A549 (cell line): ENCODE data around the gene CLDN11. TPM values are rescaled to one million over a fixed set of nuclear protein-coding genes. Genes with fewer than 3 reads are reported as not detected.

ENCODE experiments used
- ATAC-seq, 2 experiments: fragments of 200-7000 bp in 1 of 2; fragments of >200 bp in 1 of 2; cut with Nextera tagmentation in 1 of 2; cut with Tn5 transposase in 1 of 2; 3 replicates each; pipeline versions ENCODE4 v1.8.0 to v1.9.1; 2018 to 2020; ENCODE audit warnings: mild to moderate bottlenecking in 1 of 2, moderate library complexity in 1 of 2
- CTCF ChIA-PET: fragments of 300-600 bp; sonication (Branson Sonifier 250); formaldehyde crosslinking; extraction: SDS; loops from one replicate; lab custom pipeline; 2021; ENCODE audit warnings: antibody characterized with exemption, inconsistent platforms; lab: Yijun Ruan, JAX
- POLR2A ChIA-PET: fragments of 350-600 bp; formaldehyde crosslinking; extraction: SDS; loops from one replicate; lab custom pipeline; 2021; ENCODE audit warnings: antibody characterized with exemption, inconsistent platforms; lab: Yijun Ruan, JAX
- DNase-seq, 2 experiments: peaks; one replicate each; pipeline versions ENCODE4 v3.0.0 to v3.0.0-alpha.2; 2011 to 2016; ENCODE audit warnings: low read depth in 1 of 2, low spot score in 1 of 2
- FAIRE-seq: peaks from 2 replicates; lab custom pipeline; 2011; peaks lifted over from hg19 to GRCh38; lab: Jason Lieb, UNC
- H3K27ac ChIP-seq, 2 experiments: fragments of >200 bp; sonication (Bioruptor Twin); formaldehyde crosslinking; 3 replicates each; pipeline ENCODE4 v1.5.1; 2016 to 2017
- H3K4me1 ChIP-seq: fragments of >200 bp; sonication (Bioruptor Twin); formaldehyde crosslinking; 3 replicates; pipeline ENCODE4 v1.6.1; 2016
- H3K4me2 ChIP-seq: fragments of >200 bp; sonication (Bioruptor Twin); formaldehyde crosslinking; 3 replicates; pipeline ENCODE4 v1.6.1; 2016
- H3K4me3 ChIP-seq: fragments of >200 bp; sonication (Bioruptor Twin); formaldehyde crosslinking; 3 replicates; pipeline ENCODE4 v1.5.1; 2016
- H3K9me3 ChIP-seq: fragments of >200 bp; sonication (Bioruptor Twin); formaldehyde crosslinking; 3 replicates; pipeline ENCODE4 v1.6.1; 2016
- ATOH8 ChIP-seq: fragments of 250-450 bp; sonication (Bioruptor Pico); IDR thresholded peaks from 2 replicates; pipeline ENCODE4 v1.5.0; 2020; ENCODE audit warnings: low read depth, mild to moderate bottlenecking, moderate library complexity
- BCL3 ChIP-seq: fragments of >200 bp; sonication (Bioruptor Twin); formaldehyde crosslinking; IDR thresholded peaks from 3 replicates; pipeline ENCODE4 v1.6.1; 2016
- BHLHE40 ChIP-seq: IDR thresholded peaks from 2 replicates; pipeline ENCODE4 v1.6.1; 2012; ENCODE audit warnings: low read depth, low read length, inconsistent platforms
- CBX2 ChIP-seq: fragments of 200-600 bp; sonication (generic); IDR thresholded peaks from 2 replicates; pipeline ENCODE4 v1.6.1; 2016; ENCODE audit warnings: low read depth, mild to moderate bottlenecking, borderline replicate concordance
- CHD2 ChIP-seq: fragments of 150-350 bp; IDR thresholded peaks from 2 replicates; pipeline ENCODE4 v1.6.1; 2014; ENCODE audit warnings: low read length; ENCODE audit not compliant: partially characterized antibody
- CHD4 ChIP-seq: fragments of 200-600 bp; sonication (generic); IDR thresholded peaks from 2 replicates; pipeline ENCODE4 v1.6.1; 2016; ENCODE audit warnings: antibody characterized with exemption, mild to moderate bottlenecking, borderline replicate concordance
- EP300 ChIP-seq, 2 experiments: fragments of >200 bp; sonication (Bioruptor Twin); formaldehyde crosslinking; IDR thresholded peaks; 2 replicates in 1 of 2; 3 replicates in 1 of 2; pipeline ENCODE4 v1.6.1; 2016 to 2017
- FOSB ChIP-seq: fragments of 250-450 bp; sonication (Bioruptor Pico); IDR thresholded peaks from 2 replicates; pipeline ENCODE4 v1.5.0; 2020; ENCODE audit warnings: mild to moderate bottlenecking, moderate library complexity
- GATA3 ChIP-seq: IDR thresholded peaks from 2 replicates; pipeline ENCODE4 v1.6.1; 2012; ENCODE audit warnings: borderline replicate concordance
- HES2 ChIP-seq: fragments of >200 bp; sonication (Bioruptor Twin); formaldehyde crosslinking; IDR thresholded peaks from 2 replicates; pipeline ENCODE4 v1.6.1; 2016
- JUN ChIP-seq, 2 experiments: fragments of >200 bp; sonication (Bioruptor Twin); formaldehyde crosslinking; IDR thresholded peaks; 2 replicates in 1 of 2; 3 replicates in 1 of 2; pipeline ENCODE4 v1.6.1; 2016 to 2017
- JUNB ChIP-seq: fragments of >200 bp; sonication (Bioruptor Twin); formaldehyde crosslinking; IDR thresholded peaks from 2 replicates; pipeline ENCODE4 v1.6.1; 2016
- NPAS2 ChIP-seq: fragments of 250-450 bp; sonication (Bioruptor Pico); IDR thresholded peaks from 2 replicates; pipeline ENCODE4 v1.8.0; 2022; ENCODE audit warnings: mild to moderate bottlenecking, moderate library complexity, borderline replicate concordance
- NR3C1 ChIP-seq: fragments of >200 bp; sonication (Bioruptor Twin); formaldehyde crosslinking; IDR thresholded peaks from 3 replicates; pipeline ENCODE4 v1.6.1; 2017
- PBX3 ChIP-seq: IDR thresholded peaks from 2 replicates; pipeline ENCODE4 v1.6.1; 2012
- POLR2AphosphoS2 ChIP-seq: conservative IDR thresholded peaks from 2 replicates; pipeline ENCODE4 v1.6.1; 2012; ENCODE audit warnings: low read length, improper control_type of control experiment, inconsistent platforms
- RAD21 ChIP-seq, 2 experiments: fragments of >200 bp in 1 of 2; sonication (Bioruptor Twin) in 1 of 2; formaldehyde crosslinking in 1 of 2; IDR thresholded peaks in 1 of 2; conservative IDR thresholded peaks in 1 of 2; 2 replicates in 1 of 2; 3 replicates in 1 of 2; pipeline ENCODE4 v1.6.1; 2012 to 2018; ENCODE audit warnings: inconsistent platforms in 1 of 2
- RNF2 ChIP-seq: fragments of 200-600 bp; sonication (generic); IDR thresholded peaks from 2 replicates; pipeline ENCODE4 v1.6.1; 2016; ENCODE audit warnings: low read depth, mild to moderate bottlenecking, antibody characterized with exemption, moderate library complexity, borderline replicate concordance
- TFCP2L1 ChIP-seq: fragments of 250-450 bp; sonication (Bioruptor Pico); IDR thresholded peaks from 2 replicates; pipeline ENCODE4 v1.5.0; 2021; ENCODE audit warnings: mild to moderate bottlenecking
- USF2 ChIP-seq: fragments of 450-650 bp; IDR thresholded peaks from 2 replicates; pipeline ENCODE4 v1.6.1; 2014; ENCODE audit warnings: antibody characterized with exemption
- ZC3H11A ChIP-seq: fragments of 450-650 bp; IDR thresholded peaks from 2 replicates; pipeline ENCODE4 v1.6.1; 2014; ENCODE audit warnings: antibody characterized with exemption, mild to moderate bottlenecking
- ZFP36 ChIP-seq: fragments of 450-650 bp; IDR thresholded peaks from 2 replicates; pipeline ENCODE4 v1.6.1; 2014; ENCODE audit warnings: borderline replicate concordance; ENCODE audit not compliant: partially characterized antibody
- ZNF302 ChIP-seq: fragments of 250-450 bp; sonication (Bioruptor Pico); IDR thresholded peaks from 2 replicates; pipeline ENCODE4 v1.9.0; 2021; ENCODE audit warnings: inconsistent platforms, mild to moderate bottlenecking, moderate library complexity
- ZSCAN20 ChIP-seq: fragments of 250-450 bp; sonication (Bioruptor Pico); IDR thresholded peaks from 2 replicates; pipeline ENCODE4 v1.8.0; 2022; ENCODE audit warnings: mild to moderate bottlenecking, moderate library complexity
- WGBS: methylation state at CpG from one replicate; pipeline ENCODE4 v1.1.6; 2017; ENCODE audit errors: missing lambda C conversion rate; 5-methylcytosine and 5-hydroxymethylcytosine counted together
- polyA plus RNA-seq, 4 experiments: library from polyadenylated mRNA; depleted of rRNA in 3 of 4; stranded (reverse); fragments of >200 nt; fragmentation: RNase III in 1 of 4; extraction: RNeasy Plus Mini Kit Qiagen cat#74134 plus additional on column Dnase treatment in 1 of 4; gene quantifications; 2 replicates in 3 of 4; 3 replicates in 1 of 4; pipeline ENCODE4 v1.2.3, GENCODE V29; 2011 to 2017

CLDN11 gene
- polyA plus RNA-seq, 2 of the 4 experiments (the other 2 are of a cell fraction): 0.44 to 0.56 TPM

- DNase-seq: no peak
- Histone ChIP-seq H3K4me1 (peaks cover 20% of the 10 kb centered on the region; the same call in 2 of the 3 replicates), H3K4me2 (no peak overlapping the region), H3K4me3 (no peak overlapping the region), H3K9me3 (no peaks in the 10 kb centered on the region), H3K27ac (no peak overlapping the region)
- ATAC-seq: no peak
- CTCF ChIA-PET: interaction anchor here (1.0 to 1.4 kb wide), 2 partner anchors 347 to 348 kb away, joined by 3 to 4 read pairs; no protein-coding TSS in a partner anchor
- no peak for FAIRE-seq
- TF ChIP-seq ZFP36: no peak
- no peak for TF ChIP-seq ZNF302
- TF ChIP-seq NR3C1: no peak
- TF ChIP-seq RAD21 (conservative IDR thresholded peaks at IDR 0.05 in 1 of 2, IDR thresholded peaks at IDR 0.05 in 1 of 2): no peak
- no peak for TF ChIP-seq RNF2
- TF ChIP-seq HES2: no peak
- no peak for TF ChIP-seq JUN (IDR thresholded peaks at IDR 0.05)
- TF ChIP-seq CHD4: no peak
- no peak for TF ChIP-seq POLR2AphosphoS2
- no peak for TF ChIP-seq NPAS2 (CRISPR knock-in tag)
- TF ChIP-seq FOSB: no peak
- TF ChIP-seq ATOH8: no peak
- TF ChIP-seq TFCP2L1 (CRISPR knock-in tag): no peak
- TF ChIP-seq CBX2: no peak
- TF ChIP-seq PBX3: no peak
- no peak for TF ChIP-seq BCL3
- no peak for TF ChIP-seq ZC3H11A
- no peak for TF ChIP-seq JUNB
- TF ChIP-seq CHD2: no peak
- POLR2A ChIA-PET: no interaction called here
- WGBS: 79% methylated on average over 4 of the region's 4 CpGs
Observed at GRCh38 chr3:170463011-170463410, 44.3 kb downstream of the CLDN11 start.

- H3K4me3 ChIP-seq: no peak overlapping the region
- no peak overlapping the region; a peak in 1 of 6 replicates for H3K27ac ChIP-seq
- TF ChIP-seq JUNB: peak; percentile 54
- TF ChIP-seq ZSCAN20 (CRISPR knock-in tag): no peak
- no peak for TF ChIP-seq PBX3
- TF ChIP-seq BHLHE40: no peak
- no peak for TF ChIP-seq USF2
- TF ChIP-seq BCL3: no peak
- no peak for TF ChIP-seq EP300 (IDR thresholded peaks at IDR 0.05)
- peak; percentile 41; the same call in 1 of the 2 replicates for TF ChIP-seq GATA3
- H3K4me1 ChIP-seq: peaks cover 46% of the 10 kb centered on the region
- H3K4me2 ChIP-seq: peak overlapping the region; percentile 55
- 63% methylated on average over 3 of the region's 3 CpGs for WGBS
- ChIA-PET POLR2A (no interaction called here), CTCF (interaction anchor here (1.0 to 1.4 kb wide), 4 partner anchors 17 to 299 kb away, joined by 3 to 7 read pairs (median 4); no protein-coding TSS in a partner anchor)
- ATAC-seq (peak in 1 of 2 experiments; percentile 51; a peak in 3 of 6 replicates), FAIRE-seq (no peak), DNase-seq (peak in 1 of 2 experiments; percentile 46)
- no peaks in the 10 kb centered on the region for H3K9me3 ChIP-seq
Observed at GRCh38 chr3:170465955-170466354, 47.3 kb downstream of the CLDN11 start.
